ENCODE data around the gene ARID5B. TPM values are rescaled to one million over a fixed set of nuclear protein-coding genes. Genes with fewer than 3 reads are reported as not detected.

Gene ARID5B
- total and polyA plus RNA-seq, 2 donors (not counting 3 experiments of a cell fraction or from before 2014, with no cell fraction given) = 5.6 to 8.9 TPM

- FAIRE-seq = no peak
- dilution Hi-C loops (cut with MboI; ENCODE audit: extremely low pct_ligation_motif_present, low sequenced_read_pairs) (no loop called here), intact Hi-C loops (cut with micrococcal nuclease) (no loop called here)
- no TSS peak for BruUV-seq (replicated peaks)
- Histone ChIP-seq H3K9ac (replicated peaks; ENCODE audit: extremely low read depth, insufficient read depth, low read length) (no peak overlapping the region), H3K9me3 (replicated peaks; ENCODE audit: control insufficient read depth, insufficient read depth, low read length) (no peaks in the 10 kb centered on the region), H4K20me1 (replicated peaks; ENCODE audit: control insufficient read depth, extremely low read depth, insufficient read depth, low read length) (no peaks in the 10 kb centered on the region), H3K4me1 (ENCODE audit: control insufficient read depth, extremely low read depth, insufficient read depth, low read length) (peaks cover 38% of the 10 kb centered on the region), H3K27me3 (ENCODE audit: control insufficient read depth in 2 of 2, insufficient read depth in 2 of 2, low read length in 2 of 2) (no peaks in the 10 kb centered on the region), H3K27ac (ENCODE audit: insufficient read depth, low read depth, low read length) (no peak overlapping the region), H3K4me2 (ENCODE audit: insufficient read depth, low read length) (no peak overlapping the region), H3K9me1 (replicated peaks; ENCODE audit: control insufficient read depth, extremely low read depth, insufficient read depth, low read length) (no peaks in the 10 kb centered on the region), H3K79me2 (ENCODE audit: control insufficient read depth, insufficient read depth, low read length) (no peaks in the 10 kb centered on the region), H3K4me3 (replicated peaks in 1 of 3; ENCODE audit: insufficient read depth in 1 of 3, low read depth in 1 of 3, low read length in 3 of 3) (no peak overlapping the region), H3K36me3 (ENCODE audit: control insufficient read depth in 2 of 2, extremely low read depth in 1 of 2, insufficient read depth in 2 of 2, low read length in 2 of 2) (no peaks in the 10 kb centered on the region), H2AFZ (ENCODE audit: low read depth, low read length) (no peak overlapping the region)
- TF ChIP-seq MAX (IDR thresholded peaks at IDR 0.05; ENCODE audit: insufficient read depth, insufficient read length) = no peak
- TF ChIP-seq POLR2AphosphoS5 (IDR thresholded peaks at IDR 0.05; ENCODE audit: insufficient read depth, low read depth, low read length) = no peak
- TF ChIP-seq MYC (IDR thresholded peaks at IDR 0.05; ENCODE audit: low read depth, low read length) = no peak
- no peak for TF ChIP-seq CTCF (IDR thresholded peaks at IDR 0.05; ENCODE audit: extremely low read depth in 1 of 2, insufficient read depth in 1 of 2, low read depth in 1 of 2, low read length in 2 of 2)
- no peak for TF ChIP-seq EZH2 (IDR thresholded peaks at IDR 0.05; ENCODE audit: borderline replicate concordance, low read depth, low read length, severe bottlenecking)
- no peak for TF ChIP-seq JUN (IDR thresholded peaks at IDR 0.05; ENCODE audit: borderline replicate concordance, insufficient read depth, insufficient read length, low read depth)
- TF ChIP-seq GATA2 (IDR thresholded peaks at IDR 0.05; ENCODE audit: insufficient read depth, insufficient read length, low read depth, low read length) = no peak
- TF ChIP-seq POLR2A (IDR thresholded peaks at IDR 0.05; ENCODE audit: low read depth, low read length) = no peak
- TF ChIP-seq FOS (IDR thresholded peaks at IDR 0.05; ENCODE audit: borderline replicate concordance, insufficient read depth, low read length) = no peak
- POLR2A ChIA-PET = no interaction called here
- CTCF ChIA-PET = interaction anchor here (0.6 to 14.6 kb wide), 6 partner anchors 14 to 380 kb away, joined by 3 to 468 read pairs (median 4); no protein-coding TSS in a partner anchor
- DNase-seq (ENCODE audit: low read depth, low spot score) = no peak
Measured at GRCh38 chr10:62043421-62044021, 142.0 kb downstream of the ARID5B start.

Data from endothelial cell of umbilical vein (primary cell).